ENCODE data around the gene ADAM12. TPM values are rescaled to one million over a fixed set of nuclear protein-coding genes. Genes with fewer than 3 reads are reported as not detected.
A peak's percentile ranks its signal among the peaks of the same experiment; 100 is the strongest.

ADAM12 gene
- total and polyA plus RNA-seq, 9 of the 15 experiments (the other 6 are each of a cell fraction or from before 2014, with no cell fraction given): not detected

- no peak for TF ChIP-seq ZNF699 (CRISPR knock-in tag; IDR thresholded peaks at IDR 0.05; ENCODE audit: insufficient replicate concordance)
These were observed 171.7 kb downstream of the ADAM12 start (continued) for GRCh38 chr10:126216632-126216961.

- CTCF ChIA-PET (ENCODE audit: low intra/inter-chr PET ratio): no interaction called here
- H3K79me2 ChIP-seq (ENCODE audit: control insufficient read depth, insufficient read depth, low read length): no peaks in the 10 kb centered on the region
- FAIRE-seq: no peak
These were observed 172.3 kb downstream of the ADAM12 start for GRCh38 chr10:126215746-126216631.

More at GRCh38 chr10:126215746-126216631, 172.3 kb downstream of the ADAM12 start:
- H3K9me3 ChIP-seq (replicated peaks; ENCODE audit: control insufficient read depth, insufficient read depth, low read depth, low read length): no peaks in the 10 kb centered on the region
- no peak for ATAC-seq
- intact Hi-C loops (cut with micrococcal nuclease) (no loop called here), in situ Hi-C loops (cut with MboI) (no loop called here)
- POLR2A ChIA-PET: interaction anchor here (0.8 kb wide), 1 partner anchor 9 kb away, joined by 3 read pairs; no protein-coding TSS in a partner anchor
- TF ChIP-seq ZNF592 (IDR thresholded peaks at IDR 0.05) (no peak), MEIS2 (IDR thresholded peaks at IDR 0.05; ENCODE audit: partially characterized antibody) (peak; percentile 20), PBX2 (CRISPR knock-in tag; IDR thresholded peaks at IDR 0.05; ENCODE audit: low read depth) (no peak), PBX2 (tag; conservative IDR thresholded peaks at IDR 0.05; ENCODE audit: low read depth) (peak; percentile 68)
- no peak overlapping the region for H3K4me2 ChIP-seq (ENCODE audit: insufficient read depth, low read length)
- WGBS (ENCODE audit: insufficient coverage, low coverage, missing lambda C conversion rate): 23% methylated on average over 10 of the region's 11 CpGs
- H3K27me3 ChIP-seq (ENCODE audit: control insufficient read depth in 2 of 2, insufficient read depth in 2 of 2, low read length in 2 of 2): no peaks in the 10 kb centered on the region
- no peaks in the 10 kb centered on the region for H4K20me1 ChIP-seq (replicated peaks; ENCODE audit: control insufficient read depth, insufficient read depth, low read length)
- no peaks in the 10 kb centered on the region for H3K9me1 ChIP-seq (ENCODE audit: control insufficient read depth, insufficient read depth, low read length)
- no peak overlapping the region for H3K9ac ChIP-seq (ENCODE audit: insufficient read depth in 1 of 2, low read depth in 2 of 2, low read length in 2 of 2)
- no peaks in the 10 kb centered on the region for H3K36me3 ChIP-seq (ENCODE audit: control insufficient read depth, insufficient read depth, low read length)
- BruUV-seq (replicated peaks): no TSS peak
- no peak overlapping the region for H2AFZ ChIP-seq (ENCODE audit: low read depth, low read length)
- H3K4me1 ChIP-seq (replicated peaks in 1 of 2; ENCODE audit: control insufficient read depth in 2 of 2, insufficient read depth in 2 of 2, low read length in 2 of 2): no peaks in the 10 kb centered on the region; a peak in 2 of 5 replicates
- no peak for DNase-seq (ENCODE audit: extremely low read depth in 1 of 4, low spot score in 3 of 4)
- H3K4me3 ChIP-seq: no peak overlapping the region
- H3K27ac ChIP-seq (ENCODE audit: extremely low read depth, low read depth, low read length): no peak overlapping the region

Measured in K562 (cell line).